Measurements from ENCODE around the gene GPX3. TPM values are rescaled to one million over a fixed set of nuclear protein-coding genes. Genes with fewer than 3 reads are reported as not detected.

Gene GPX3
- total and polyA plus RNA-seq, 2 of the 13 experiments (the other 11 are each of a cell fraction or from before 2014, with no cell fraction given): 33.8 to 1,892 TPM

GRCh38 chr5:151051066-151051930 lies 30.9 kb downstream of the GPX3 start (continued):
- TF ChIP-seq PREB (CRISPR knock-in tag; IDR thresholded peaks at IDR 0.05): no peak
- TF ChIP-seq ZNF407 (CRISPR knock-in tag; IDR thresholded peaks at IDR 0.05; ENCODE audit: not compliant biosample characterization): no peak
- TF ChIP-seq CTCF (CRISPR knock-in tag; IDR thresholded peaks at IDR 0.05): peak; percentile 88
- TF ChIP-seq ZFP91 (CRISPR knock-in tag; IDR thresholded peaks at IDR 0.05; ENCODE audit: borderline replicate concordance): no peak
- TF ChIP-seq MYNN (CRISPR knock-in tag; IDR thresholded peaks at IDR 0.05; ENCODE audit: low read depth): no peak
- TF ChIP-seq NFE2L2 (IDR thresholded peaks at IDR 0.05; ENCODE audit: low read length): no peak
- no peak for TF ChIP-seq ZBTB34 (CRISPR knock-in tag; IDR thresholded peaks at IDR 0.05)
- TF ChIP-seq THAP11 (CRISPR knock-in tag; IDR thresholded peaks at IDR 0.05): peak; percentile 51; the same call in 1 of the 2 replicates
- TF ChIP-seq GATAD1 (CRISPR knock-in tag; IDR thresholded peaks at IDR 0.05): 0 out of 2 replicates have a peak, but pooled peaks have one; percentile 14
- peak; percentile 53 for TF ChIP-seq ZNF501 (CRISPR knock-in tag; IDR thresholded peaks at IDR 0.05)
- no peak for TF ChIP-seq ZBTB3 (CRISPR knock-in tag; IDR thresholded peaks at IDR 0.05; ENCODE audit: borderline replicate concordance, low read depth)
- TF ChIP-seq SMARCC2 (IDR thresholded peaks at IDR 0.05): no peak
- no peak for TF ChIP-seq SKI (IDR thresholded peaks at IDR 0.05; ENCODE audit: partially characterized antibody)
- no peak for TF ChIP-seq HNF4A (CRISPR knock-in tag; IDR thresholded peaks at IDR 0.05)
